HepG2 (cell line): ENCODE results near the gene TOX2. TPM values are rescaled to one million over a fixed set of nuclear protein-coding genes. Genes with fewer than 3 reads are reported as not detected.

Experiments
- ATAC-seq: fragments of 200-7000 bp; cut with Tn5 transposase; 3 replicates; pipeline ENCODE4 v1.9.1; 2020; ENCODE audit warnings: mild to moderate bottlenecking, moderate library complexity
- BruUV-seq: library from RNA; stranded (reverse); fragments of 400-500 nt; replicated peaks from 2 replicates; lab custom pipeline; 2021; lab: Mats Ljungman, UMichigan
- CTCF ChIA-PET: fragments of 300-600 bp; formaldehyde crosslinking; extraction: SDS; loops from one replicate; lab custom pipeline; 2021; ENCODE audit warnings: low total read pairs, inconsistent platforms, low intra/inter-chr PET ratio; lab: Yijun Ruan, JAX
- POLR2A ChIA-PET: fragments of 350-600 bp; sonication (Branson Sonifier 250); formaldehyde crosslinking; loops from one replicate; lab custom pipeline; 2020; ENCODE audit warnings: antibody characterized with exemption, inconsistent platforms; lab: Yijun Ruan, JAX
- DNase-seq: peaks from one replicate; pipeline ENCODE4 v3.0.0-alpha.2; 2015; ENCODE audit warnings: low spot score
- FAIRE-seq: peaks from 3 replicates; lab custom pipeline; 2011; peaks lifted over from hg19 to GRCh38; lab: Jason Lieb, UNC
- H2AFZ ChIP-seq: one replicate; pipeline ENCODE4 v1.6.1; 2011; ENCODE audit warnings: low read length, inconsistent platforms
- H3K27ac ChIP-seq: fragments of 300-600 bp; 3 replicates; pipeline ENCODE4 v1.8.0; 2011; ENCODE audit warnings: mixed run types, mild to moderate bottlenecking, mixed read lengths, low read length, inconsistent platforms; ENCODE audit not compliant: insufficient read depth; ENCODE audit errors: extremely low read length
- H3K27me3 ChIP-seq, 2 experiments: fragments of 200-600 bp in 1 of 2; 2 replicates in 1 of 2; 3 replicates in 1 of 2; pipeline versions ENCODE4 v1.6.0 to v1.8.0; 2011; ENCODE audit warnings: low read length in 2 of 2, mild to moderate bottlenecking in 2 of 2, moderate library complexity in 2 of 2, inconsistent platforms in 1 of 2; ENCODE audit not compliant: insufficient read depth in 2 of 2, control insufficient read depth in 1 of 2
- H3K36me3 ChIP-seq, 2 experiments: fragments of 200-600 bp in 1 of 2; replicated peaks in 1 of 2; 2 replicates in 1 of 2; 3 replicates in 1 of 2; pipeline versions ENCODE4 v1.5.1 to v1.8.0; 2011; ENCODE audit warnings: low read length in 2 of 2, inconsistent platforms in 1 of 2; ENCODE audit not compliant: insufficient read depth in 2 of 2, control insufficient read depth in 1 of 2
- H3K4me1 ChIP-seq: 2 replicates; pipeline ENCODE4 v1.5.1; 2012; ENCODE audit warnings: low read length, inconsistent platforms; ENCODE audit not compliant: insufficient read depth
- H3K4me2 ChIP-seq: 2 replicates; pipeline ENCODE4 v1.6.0; 2011; ENCODE audit warnings: low read depth, low read length, inconsistent platforms
- H3K4me3 ChIP-seq, 3 experiments: fragments of 200-600 bp in 1 of 3; sonication (generic), shearing (Covaris generic) in 1 of 3; replicated peaks in 1 of 3; 2 replicates each; pipeline ENCODE4 v1.5.1; 2011 to 2016; ENCODE audit warnings: low read length in 3 of 3, inconsistent platforms in 2 of 3, low read depth in 2 of 3, mild to moderate bottlenecking in 2 of 3, control low read depth in 1 of 3, mixed read lengths in 1 of 3; ENCODE audit not compliant: insufficient read depth in 1 of 3
- H3K79me2 ChIP-seq: one replicate; pipeline ENCODE4 v1.6.1; 2011; ENCODE audit warnings: low read length, inconsistent platforms; ENCODE audit not compliant: insufficient read depth
- H3K9ac ChIP-seq: 2 replicates; pipeline ENCODE4 v1.6.0; 2011; ENCODE audit warnings: mild to moderate bottlenecking, low read depth, low read length, inconsistent platforms; ENCODE audit not compliant: insufficient read depth
- H3K9me3 ChIP-seq: 2 replicates; pipeline ENCODE4 v1.5.1; 2012; ENCODE audit warnings: mild to moderate bottlenecking, low read length
- H4K20me1 ChIP-seq: 2 replicates; pipeline ENCODE4 v1.6.0; 2011; ENCODE audit warnings: inconsistent platforms, mild to moderate bottlenecking, low read length, moderate library complexity; ENCODE audit not compliant: insufficient read depth
- BCL6 ChIP-seq: IDR thresholded peaks from 2 replicates; pipeline ENCODE4 v1.6.1; 2016; ENCODE audit warnings: missing genetic modification reagents, missing compliant biosample characterization
- MEF2D ChIP-seq: sonication (generic); formaldehyde crosslinking; IDR thresholded peaks from 2 replicates; pipeline ENCODE4 v1.5.1; 2020; ENCODE audit warnings: mild to moderate bottlenecking, missing genetic modification reagents
- ZNF124 ChIP-seq: sonication (generic); formaldehyde crosslinking; IDR thresholded peaks from 2 replicates; pipeline ENCODE4 v1.4.0; 2020; ENCODE audit warnings: missing genetic modification reagents
- WGBS: methylation state at CpG from one replicate; pipeline ENCODE4 v1.1.6; 2017; ENCODE audit warnings: low lambda C conversion rate; 5-methylcytosine and 5-hydroxymethylcytosine counted together
- in situ Hi-C: cut with HindIII; loops from 2 replicates; pipeline ENCODE4 v1.10.0; 2017; ENCODE audit warnings: low pct_unique_long_range_greater_than_20kb; ENCODE audit not compliant: extremely low pct_ligation_motif_present
- intact Hi-C: fragments of 100-400 bp; cut with micrococcal nuclease; formaldehyde crosslinking; loops from one replicate; pipeline ENCODE4 v1.10.0; 2022; ENCODE audit not compliant: unreplicated experiment
- polyA plus RNA-seq, 8 experiments: library from polyadenylated mRNA; depleted of rRNA in 3 of 8; stranded (reverse) in 7 of 8; unstranded in 1 of 8; fragments of >200 nt; fragmentation: Illumina TruSeq in 4 of 8; extraction: Trizol in 4 of 8; gene quantifications; 2 replicates each; pipeline versions ENCODE4 v1.2.1 to v1.2.3, GENCODE V29; 2011 to 2016; ENCODE audit warnings: low read depth in 4 of 8, missing spikeins in 1 of 8, mixed read lengths in 1 of 8; ENCODE audit not compliant: insufficient read depth in 1 of 8
- total RNA-seq, 5 experiments: library from RNA; depleted of rRNA; stranded (reverse); fragments of >200 nt; fragmentation: Illumina TruSeq; extraction: Trizol; gene quantifications; 2 replicates each; pipeline ENCODE4 v1.2.3, GENCODE V29; 2016; ENCODE audit warnings: low read depth in 1 of 5
- TF ChIP-seq, protein P1 (sequence below): sonication (generic); formaldehyde crosslinking; IDR thresholded peaks from 2 replicates; pipeline ENCODE4 v1.5.0; 2020; ENCODE audit warnings: missing genetic modification reagents
- TF ChIP-seq, protein P2 (sequence below): sonication (generic); formaldehyde crosslinking; IDR thresholded peaks from 2 replicates; pipeline ENCODE4 v1.5.1; 2020; ENCODE audit warnings: mild to moderate bottlenecking, missing genetic modification reagents, moderate library complexity

The TOX2 gene
- total and polyA plus RNA-seq, 2 of the 13 experiments (the other 11 are each of a cell fraction or from before 2014, with no cell fraction given), result not detected

DNA sequence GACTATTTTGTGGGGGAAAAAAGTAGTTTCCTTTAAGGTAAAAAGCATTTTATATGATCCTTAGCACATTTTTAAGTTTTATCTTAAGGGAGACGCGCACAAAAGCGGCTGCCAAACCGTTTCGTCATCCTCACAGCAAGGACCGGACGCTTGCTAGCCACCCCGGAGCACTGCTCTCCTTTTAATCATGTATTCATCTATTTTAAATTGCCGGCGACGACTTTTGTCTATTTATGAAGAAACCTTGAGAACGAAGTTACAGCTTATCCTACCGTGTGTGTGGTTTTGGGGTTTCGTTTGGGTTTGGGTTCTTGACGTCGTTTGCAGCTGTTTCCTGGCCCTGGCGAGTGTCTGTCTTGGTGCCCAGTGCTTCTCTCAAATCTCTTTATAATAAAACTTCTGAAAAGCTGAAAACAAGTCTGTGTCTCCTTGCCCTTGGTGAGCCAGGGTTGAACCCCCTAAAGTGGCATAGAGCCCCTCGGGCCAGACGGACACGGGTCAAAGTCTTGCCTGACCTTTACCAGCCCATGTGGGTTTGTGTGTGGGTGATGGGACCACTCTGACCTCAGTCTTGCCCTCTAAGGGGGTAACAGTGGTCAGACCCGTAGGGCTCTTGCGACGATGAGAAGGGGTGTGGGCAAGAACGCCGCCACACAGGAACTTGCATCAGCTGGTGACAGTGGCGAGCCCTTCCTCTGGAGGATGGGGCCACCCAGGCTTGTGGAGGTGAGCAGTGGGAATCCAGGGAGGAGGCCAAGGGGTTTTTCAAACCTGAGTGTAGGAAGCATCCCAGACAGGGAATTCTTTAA is 154.8 kb downstream of the TOX2 start:
- no TSS peak for BruUV-seq
- no peak for FAIRE-seq
- in situ Hi-C loops, result no loop called here
- intact Hi-C loops, result no loop called here
- WGBS, result 21% methylated on average over 26 of the region's 26 CpGs
- Histone ChIP-seq H3K36me3 (no peaks in the 10 kb centered on the region), H4K20me1 (no peaks in the 10 kb centered on the region), H3K4me2 (no peak overlapping the region), H2AFZ (no peak overlapping the region), H3K9me3 (no peaks in the 10 kb centered on the region), H3K79me2 (no peaks in the 10 kb centered on the region), H3K9ac (no peak overlapping the region)
- CTCF ChIA-PET, result no interaction called here
- ATAC-seq, result no peak
- POLR2A ChIA-PET, result no interaction called here
- TF ChIP-seq, protein P1, sequence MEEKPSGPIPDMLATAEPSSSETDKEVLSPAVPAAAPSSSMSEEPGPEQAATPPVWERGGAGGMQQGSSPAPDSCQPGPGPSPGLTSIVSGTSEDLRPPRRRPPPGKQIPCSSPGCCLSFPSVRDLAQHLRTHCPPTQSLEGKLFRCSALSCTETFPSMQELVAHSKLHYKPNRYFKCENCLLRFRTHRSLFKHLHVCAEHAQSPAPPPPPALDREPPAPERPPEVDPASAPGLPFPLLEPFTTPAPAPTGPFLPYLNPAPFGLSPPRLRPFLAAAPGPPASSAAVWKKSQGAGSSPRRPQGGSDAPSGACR (CRISPR knock-in tag), result no peak
- TF ChIP-seq, protein P2, sequence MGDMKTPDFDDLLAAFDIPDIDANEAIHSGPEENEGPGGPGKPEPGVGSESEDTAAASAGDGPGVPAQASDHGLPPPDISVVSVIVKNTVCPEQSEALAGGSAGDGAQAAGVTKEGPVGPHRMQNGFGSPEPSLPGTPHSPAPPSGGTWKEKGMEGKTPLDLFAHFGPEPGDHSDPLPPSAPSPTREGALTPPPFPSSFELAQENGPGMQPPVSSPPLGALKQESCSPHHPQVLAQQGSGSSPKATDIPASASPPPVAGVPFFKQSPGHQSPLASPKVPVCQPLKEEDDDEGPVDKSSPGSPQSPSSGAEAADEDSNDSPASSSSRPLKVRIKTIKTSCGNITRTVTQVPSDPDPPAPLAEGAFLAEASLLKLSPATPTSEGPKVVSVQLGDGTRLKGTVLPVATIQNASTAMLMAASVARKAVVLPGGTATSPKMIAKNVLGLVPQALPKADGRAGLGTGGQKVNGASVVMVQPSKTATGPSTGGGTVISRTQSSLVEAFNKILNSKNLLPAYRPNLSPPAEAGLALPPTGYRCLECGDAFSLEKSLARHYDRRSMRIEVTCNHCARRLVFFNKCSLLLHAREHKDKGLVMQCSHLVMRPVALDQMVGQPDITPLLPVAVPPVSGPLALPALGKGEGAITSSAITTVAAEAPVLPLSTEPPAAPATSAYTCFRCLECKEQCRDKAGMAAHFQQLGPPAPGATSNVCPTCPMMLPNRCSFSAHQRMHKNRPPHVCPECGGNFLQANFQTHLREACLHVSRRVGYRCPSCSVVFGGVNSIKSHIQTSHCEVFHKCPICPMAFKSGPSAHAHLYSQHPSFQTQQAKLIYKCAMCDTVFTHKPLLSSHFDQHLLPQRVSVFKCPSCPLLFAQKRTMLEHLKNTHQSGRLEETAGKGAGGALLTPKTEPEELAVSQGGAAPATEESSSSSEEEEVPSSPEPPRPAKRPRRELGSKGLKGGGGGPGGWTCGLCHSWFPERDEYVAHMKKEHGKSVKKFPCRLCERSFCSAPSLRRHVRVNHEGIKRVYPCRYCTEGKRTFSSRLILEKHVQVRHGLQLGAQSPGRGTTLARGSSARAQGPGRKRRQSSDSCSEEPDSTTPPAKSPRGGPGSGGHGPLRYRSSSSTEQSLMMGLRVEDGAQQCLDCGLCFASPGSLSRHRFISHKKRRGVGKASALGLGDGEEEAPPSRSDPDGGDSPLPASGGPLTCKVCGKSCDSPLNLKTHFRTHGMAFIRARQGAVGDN (CRISPR knock-in tag), result no peak
- TF ChIP-seq ZNF124 (no peak), BCL6 (CRISPR knock-in tag) (no peak), MEF2D (CRISPR knock-in tag) (no peak)
- TF ChIP-seq, all 625 proteins: peak for 0
- no peaks in the 10 kb centered on the region for H3K4me1 ChIP-seq
- H3K27me3 ChIP-seq, result peaks cover 33 to 90% of the 10 kb centered on the region in 2 experiments; a peak in 4 of 5 replicates
- DNase-seq, result no peak
- no peak overlapping the region for H3K4me3 ChIP-seq
- H3K27ac ChIP-seq, result no peak overlapping the region
